ENCODE measurements around the gene EVC.

The EVC gene

DNA sequence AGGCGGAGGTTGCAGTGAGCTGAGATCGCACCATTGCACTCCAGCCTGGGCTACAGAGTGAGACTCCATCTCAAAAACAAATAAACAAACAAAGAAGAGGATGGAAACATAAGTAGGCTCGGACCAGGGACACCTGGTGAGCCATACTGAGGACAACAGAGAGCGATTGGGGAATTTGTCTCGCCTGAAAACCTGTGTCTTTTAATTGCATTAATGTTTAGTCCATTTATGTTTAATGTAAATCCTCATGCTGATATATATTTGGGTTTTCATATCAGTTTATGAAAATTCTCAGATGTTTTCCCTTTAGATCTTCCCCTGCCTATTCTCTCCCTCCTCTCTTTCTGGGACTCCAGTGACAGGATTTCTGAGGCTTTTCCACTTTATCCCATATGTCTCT lies 84.6 kb downstream of the EVC start:
- no peak overlapping the region for H3K9ac ChIP-seq (ENCODE audit: insufficient read length)
- TF ChIP-seq POLR2AphosphoS5 (IDR thresholded peaks at IDR 0.05; ENCODE audit: borderline replicate concordance, low read depth, low read length) (no peak), EZH2 (IDR thresholded peaks at IDR 0.05) (no peak), FOXP2 (optimal IDR thresholded peaks at IDR 0.05; ENCODE audit: control extremely low read depth, extremely low read length, insufficient read depth) (no peak)
- H3K27ac ChIP-seq: no peak overlapping the region
- H3K4me3 ChIP-seq: no peak overlapping the region
- H3K9me3 ChIP-seq (ENCODE audit: low read depth, low read length): no peaks in the 10 kb centered on the region
- no peak for DNase-seq (ENCODE audit: low read depth, low spot score)
- peaks cover 4% of the 10 kb centered on the region; the same call in 1 of the 2 replicates for H3K36me3 ChIP-seq (ENCODE audit: insufficient read depth, low read length)

DNA sequence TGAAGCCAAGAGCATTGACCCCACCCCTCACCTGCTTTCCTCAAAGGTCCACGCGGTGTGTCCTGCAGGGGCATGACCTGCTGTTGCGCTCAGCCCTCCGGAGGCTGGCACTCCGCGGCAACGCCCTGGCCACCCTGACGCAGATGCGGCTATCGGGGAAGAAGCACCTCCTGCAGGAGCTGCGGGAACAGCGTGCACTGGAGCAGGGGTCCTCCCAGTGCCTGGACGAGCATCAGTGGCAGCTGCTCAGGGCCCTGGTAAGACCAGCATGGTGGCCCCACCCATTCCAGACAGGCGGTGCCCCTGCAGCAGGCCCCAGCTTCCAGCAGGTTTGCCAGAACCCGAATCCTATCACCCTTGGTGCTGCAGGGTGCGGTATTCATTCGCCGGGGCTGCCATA lies 86.0 kb downstream of the EVC start:
- no peak for DNase-seq (ENCODE audit: low read depth, low spot score)
- H3K36me3 ChIP-seq (ENCODE audit: insufficient read depth, low read length): peaks cover 4% of the 10 kb centered on the region; the same call in 1 of the 2 replicates
- no peak overlapping the region for H3K4me3 ChIP-seq
- TF ChIP-seq POLR2AphosphoS5 (IDR thresholded peaks at IDR 0.05; ENCODE audit: borderline replicate concordance, low read depth, low read length): no peak
- no peak for TF ChIP-seq FOXP2 (optimal IDR thresholded peaks at IDR 0.05; ENCODE audit: control extremely low read depth, extremely low read length, insufficient read depth)
- TF ChIP-seq EZH2 (IDR thresholded peaks at IDR 0.05): no peak
- H3K9ac ChIP-seq (ENCODE audit: insufficient read length): no peak overlapping the region
- H3K27ac ChIP-seq: no peak overlapping the region
- H3K9me3 ChIP-seq (ENCODE audit: low read depth, low read length): no peaks in the 10 kb centered on the region

GRCh38 chr4:5797866-5798265 lies 86.9 kb downstream of the EVC start:
- TF ChIP-seq FOXP2 (optimal IDR thresholded peaks at IDR 0.05; ENCODE audit: control extremely low read depth, extremely low read length, insufficient read depth) (no peak), POLR2AphosphoS5 (IDR thresholded peaks at IDR 0.05; ENCODE audit: borderline replicate concordance, low read depth, low read length) (no peak), EZH2 (IDR thresholded peaks at IDR 0.05) (no peak)
- H3K9me3 ChIP-seq (ENCODE audit: low read depth, low read length): no peaks in the 10 kb centered on the region
- H3K27ac ChIP-seq: no peak overlapping the region
- H3K36me3 ChIP-seq (ENCODE audit: insufficient read depth, low read length): peaks cover 4% of the 10 kb centered on the region; the same call in 1 of the 2 replicates
- no peak overlapping the region for H3K4me3 ChIP-seq
- no peak for DNase-seq (ENCODE audit: low read depth, low spot score)
- H3K9ac ChIP-seq (ENCODE audit: insufficient read length): no peak overlapping the region

DNA sequence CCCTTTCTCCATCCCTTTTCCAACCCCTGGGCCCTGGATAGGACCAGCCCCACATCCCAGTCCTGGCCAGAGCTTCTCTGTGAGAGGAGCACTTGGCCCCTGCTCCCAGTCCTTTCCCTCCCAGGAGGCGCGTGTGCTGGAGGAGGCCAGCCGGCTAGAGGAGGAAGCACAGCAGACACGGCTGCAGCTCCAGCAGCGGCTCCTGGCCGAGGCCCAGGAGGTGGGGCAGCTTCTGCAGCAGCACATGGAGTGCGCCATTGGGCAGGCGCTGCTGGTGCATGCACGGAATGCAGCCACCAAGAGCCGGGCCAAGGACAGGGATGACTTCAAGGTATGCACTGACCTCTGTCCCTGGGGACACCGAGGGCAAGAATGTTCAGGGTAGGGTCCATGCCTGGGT lies 87.5 kb downstream of the EVC start:
- no peak for DNase-seq (ENCODE audit: low read depth, low spot score)
- no peak overlapping the region for H3K27ac ChIP-seq
- H3K36me3 ChIP-seq (ENCODE audit: insufficient read depth, low read length): peaks cover 4% of the 10 kb centered on the region; the same call in 1 of the 2 replicates
- H3K4me3 ChIP-seq: no peak overlapping the region
- no peaks in the 10 kb centered on the region for H3K9me3 ChIP-seq (ENCODE audit: low read depth, low read length)
- TF ChIP-seq EZH2 (IDR thresholded peaks at IDR 0.05) (no peak), POLR2AphosphoS5 (IDR thresholded peaks at IDR 0.05; ENCODE audit: borderline replicate concordance, low read depth, low read length) (no peak), FOXP2 (optimal IDR thresholded peaks at IDR 0.05; ENCODE audit: control extremely low read depth, extremely low read length, insufficient read depth) (no peak)
- H3K9ac ChIP-seq (ENCODE audit: insufficient read length): no peak overlapping the region

GRCh38 chr4:5798946-5799345 lies 87.9 kb downstream of the EVC start:
- Histone ChIP-seq H3K9ac (ENCODE audit: insufficient read length) (no peak overlapping the region), H3K9me3 (ENCODE audit: low read depth, low read length) (no peaks in the 10 kb centered on the region), H3K27ac (no peak overlapping the region), H3K4me3 (no peak overlapping the region), H3K36me3 (ENCODE audit: insufficient read depth, low read length) (peaks cover 4% of the 10 kb centered on the region; the same call in 1 of the 2 replicates)
- no peak for TF ChIP-seq FOXP2 (optimal IDR thresholded peaks at IDR 0.05; ENCODE audit: control extremely low read depth, extremely low read length, insufficient read depth)
- TF ChIP-seq POLR2AphosphoS5 (IDR thresholded peaks at IDR 0.05; ENCODE audit: borderline replicate concordance, low read depth, low read length): no peak
- TF ChIP-seq EZH2 (IDR thresholded peaks at IDR 0.05): no peak
- no peak for DNase-seq (ENCODE audit: low read depth, low spot score)

GRCh38 chr4:5799406-5799805 lies 88.4 kb downstream of the EVC start:
- no peak overlapping the region for H3K27ac ChIP-seq
- peaks cover 4% of the 10 kb centered on the region; the same call in 1 of the 2 replicates for H3K36me3 ChIP-seq (ENCODE audit: insufficient read depth, low read length)
- no peak overlapping the region for H3K9ac ChIP-seq (ENCODE audit: insufficient read length)
- TF ChIP-seq POLR2AphosphoS5 (IDR thresholded peaks at IDR 0.05; ENCODE audit: borderline replicate concordance, low read depth, low read length) (no peak), FOXP2 (optimal IDR thresholded peaks at IDR 0.05; ENCODE audit: control extremely low read depth, extremely low read length, insufficient read depth) (no peak), EZH2 (IDR thresholded peaks at IDR 0.05) (no peak)
- no peak for DNase-seq (ENCODE audit: low read depth, low spot score)
- H3K4me3 ChIP-seq: no peak overlapping the region
- no peaks in the 10 kb centered on the region for H3K9me3 ChIP-seq (ENCODE audit: low read depth, low read length)

DNA sequence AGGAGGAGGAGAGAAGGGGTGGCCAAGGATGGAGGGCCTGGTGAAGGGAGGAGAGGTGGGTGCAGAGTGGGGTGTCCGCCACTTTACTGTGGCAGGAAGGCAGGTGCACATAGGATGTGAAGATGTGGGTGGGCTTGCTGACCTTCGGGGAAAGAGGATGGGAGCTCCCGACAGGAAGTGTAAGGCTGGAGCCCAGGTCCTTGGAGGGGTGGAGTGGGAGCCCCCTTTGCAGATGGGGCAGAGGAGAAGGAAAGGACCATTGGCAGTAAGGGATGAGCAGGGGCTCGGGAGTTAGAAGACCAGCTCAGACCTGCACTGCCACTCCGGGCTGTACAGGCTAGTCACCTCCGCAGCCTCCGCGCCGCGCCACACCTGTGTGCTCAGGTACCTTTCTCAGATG lies 89.5 kb downstream of the EVC start:
- H3K27ac ChIP-seq: no peak overlapping the region
- no peak overlapping the region for H3K4me3 ChIP-seq
- H3K9me3 ChIP-seq (ENCODE audit: low read depth, low read length): no peaks in the 10 kb centered on the region
- no peaks in the 10 kb centered on the region; the same call in 1 of the 2 replicates for H3K36me3 ChIP-seq (ENCODE audit: insufficient read depth, low read length)
- DNase-seq (ENCODE audit: low read depth, low spot score): no peak
- H3K9ac ChIP-seq (ENCODE audit: insufficient read length): no peak overlapping the region
- TF ChIP-seq POLR2AphosphoS5 (IDR thresholded peaks at IDR 0.05; ENCODE audit: borderline replicate concordance, low read depth, low read length): no peak
- no peak for TF ChIP-seq EZH2 (IDR thresholded peaks at IDR 0.05)
- TF ChIP-seq FOXP2 (optimal IDR thresholded peaks at IDR 0.05; ENCODE audit: control extremely low read depth, extremely low read length, insufficient read depth): no peak

- Histone ChIP-seq H3K9me3 (ENCODE audit: low read depth, low read length) (no peaks in the 10 kb centered on the region), H3K4me3 (no peak overlapping the region), H3K27ac (no peak overlapping the region), H3K36me3 (ENCODE audit: insufficient read depth, low read length) (no peaks in the 10 kb centered on the region; the same call in 1 of the 2 replicates), H3K9ac (ENCODE audit: insufficient read length) (no peak overlapping the region)
- DNase-seq (ENCODE audit: low read depth, low spot score): no peak
- no peak for TF ChIP-seq FOXP2 (optimal IDR thresholded peaks at IDR 0.05; ENCODE audit: control extremely low read depth, extremely low read length, insufficient read depth)
- TF ChIP-seq POLR2AphosphoS5 (IDR thresholded peaks at IDR 0.05; ENCODE audit: borderline replicate concordance, low read depth, low read length): no peak
- TF ChIP-seq EZH2 (IDR thresholded peaks at IDR 0.05): no peak
Observed at GRCh38 chr4:5801696-5802095, 90.7 kb downstream of the EVC start.

DNA sequence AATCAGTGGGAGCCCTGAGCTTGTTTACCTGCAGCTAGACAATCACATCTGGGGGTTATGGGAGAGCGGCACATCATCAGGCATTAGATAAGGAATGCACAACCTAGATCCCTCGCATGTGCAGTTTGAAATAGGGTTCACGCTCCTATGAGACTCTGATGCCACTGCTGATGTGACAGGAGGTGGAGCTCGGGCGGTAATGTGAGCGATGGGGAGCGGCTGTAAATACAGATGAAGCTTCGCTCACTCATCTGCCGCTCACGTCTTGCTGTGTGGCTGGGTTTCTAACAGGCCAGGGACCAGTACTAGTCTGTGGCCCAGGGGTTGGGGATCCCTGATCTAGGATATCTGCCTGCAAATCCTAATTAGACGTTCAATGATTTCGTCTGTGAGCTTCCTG lies 91.6 kb downstream of the EVC start:
- Histone ChIP-seq H3K9ac (ENCODE audit: insufficient read length) (no peak overlapping the region), H3K9me3 (ENCODE audit: low read depth, low read length) (no peaks in the 10 kb centered on the region), H3K36me3 (ENCODE audit: insufficient read depth, low read length) (no peaks in the 10 kb centered on the region; the same call in 1 of the 2 replicates), H3K27ac (no peak overlapping the region), H3K4me3 (no peak overlapping the region)
- TF ChIP-seq FOXP2 (optimal IDR thresholded peaks at IDR 0.05; ENCODE audit: control extremely low read depth, extremely low read length, insufficient read depth) (no peak), EZH2 (IDR thresholded peaks at IDR 0.05) (no peak), POLR2AphosphoS5 (IDR thresholded peaks at IDR 0.05; ENCODE audit: borderline replicate concordance, low read depth, low read length) (no peak)
- no peak for DNase-seq (ENCODE audit: low read depth, low spot score)
